Peyer's patch (tissue), 4 donors: Measurements from ENCODE around the gene PBX1. TPM values are rescaled to one million over a fixed set of nuclear protein-coding genes. Genes with fewer than 3 reads are reported as not detected.

Experiments
- DNase-seq, 3 donors: peaks; one replicate each; pipeline ENCODE4 v3.0.0-alpha.2; 2017 to 2019
- H3K27ac ChIP-seq, 4 donors: fragments of 200-600 bp; sonication (generic); one replicate each; pipeline ENCODE4 v1.5.1; 2016 to 2019
- H3K27me3 ChIP-seq, 2 donors: fragments of 200-600 bp; sonication (generic); one replicate each; pipeline ENCODE4 v1.5.1; 2019
- H3K36me3 ChIP-seq, 3 donors: fragments of 200-600 bp; sonication (generic); one replicate each; pipeline ENCODE4 v1.5.1; 2016 to 2019
- H3K4me1 ChIP-seq, 4 donors: fragments of 200-600 bp; sonication (generic); one replicate each; pipeline ENCODE4 v1.5.1; 2016 to 2019
- H3K4me3 ChIP-seq, 4 donors: fragments of 200-600 bp; sonication (generic); 1 replicate in 3 of 4; 2 replicates in 1 of 4; pipeline ENCODE4 v1.5.1; 2016 to 2019; ENCODE audit warnings: mild to moderate bottlenecking in 1 of 4
- H3K9me3 ChIP-seq, 4 donors: fragments of 200-600 bp; sonication (generic); one replicate each; pipeline ENCODE4 v1.5.1; 2016 to 2019; ENCODE audit warnings: mild to moderate bottlenecking in 1 of 4
- POLR2A ChIP-seq, 2 donors: fragments of 450-650 bp; IDR thresholded peaks; one replicate each; pipeline ENCODE4 v1.5.1; 2017; ENCODE audit warnings: antibody characterized with exemption in 2 of 2, mild to moderate bottlenecking in 2 of 2, moderate library complexity in 2 of 2
- total RNA-seq, 4 donors: library from RNA; depleted of rRNA; stranded (reverse); fragments of >200 nt; gene quantifications; one replicate each; pipeline ENCODE4 v1.1.0, GENCODE V29; 2016
- TF ChIP-seq, protein P1 (sequence below), 6 experiments: fragments of 450-650 bp in 4 of 6; fragments of 200-600 bp in 2 of 6; sonication (generic) in 1 of 6; IDR thresholded peaks; one replicate each; pipeline ENCODE4 v1.5.1; 2017 to 2019; ENCODE audit warnings: antibody characterized with exemption in 6 of 6, mild to moderate bottlenecking in 3 of 6, moderate library complexity in 1 of 6

The PBX1 gene
- total RNA-seq, 4 donors from 2014 or later, result 20.6 to 57.5 (median 40.4) TPM

GRCh38 chr1:164702216-164702615 lies 143.2 kb downstream of the PBX1 start:
- no peak for DNase-seq
- no peaks in the 10 kb centered on the region for H3K27me3 ChIP-seq
- TF ChIP-seq POLR2A (IDR thresholded peaks at IDR 0.05), result no peak
- TF ChIP-seq, protein P1, sequence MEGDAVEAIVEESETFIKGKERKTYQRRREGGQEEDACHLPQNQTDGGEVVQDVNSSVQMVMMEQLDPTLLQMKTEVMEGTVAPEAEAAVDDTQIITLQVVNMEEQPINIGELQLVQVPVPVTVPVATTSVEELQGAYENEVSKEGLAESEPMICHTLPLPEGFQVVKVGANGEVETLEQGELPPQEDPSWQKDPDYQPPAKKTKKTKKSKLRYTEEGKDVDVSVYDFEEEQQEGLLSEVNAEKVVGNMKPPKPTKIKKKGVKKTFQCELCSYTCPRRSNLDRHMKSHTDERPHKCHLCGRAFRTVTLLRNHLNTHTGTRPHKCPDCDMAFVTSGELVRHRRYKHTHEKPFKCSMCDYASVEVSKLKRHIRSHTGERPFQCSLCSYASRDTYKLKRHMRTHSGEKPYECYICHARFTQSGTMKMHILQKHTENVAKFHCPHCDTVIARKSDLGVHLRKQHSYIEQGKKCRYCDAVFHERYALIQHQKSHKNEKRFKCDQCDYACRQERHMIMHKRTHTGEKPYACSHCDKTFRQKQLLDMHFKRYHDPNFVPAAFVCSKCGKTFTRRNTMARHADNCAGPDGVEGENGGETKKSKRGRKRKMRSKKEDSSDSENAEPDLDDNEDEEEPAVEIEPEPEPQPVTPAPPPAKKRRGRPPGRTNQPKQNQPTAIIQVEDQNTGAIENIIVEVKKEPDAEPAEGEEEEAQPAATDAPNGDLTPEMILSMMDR (IDR thresholded peaks at IDR 0.05), result no peak
- no peak overlapping the region for H3K4me3 ChIP-seq
- no peaks in the 10 kb centered on the region for H3K9me3 ChIP-seq
- no peaks in the 10 kb centered on the region for H3K36me3 ChIP-seq
- no peak overlapping the region for H3K27ac ChIP-seq
- peaks cover 0 to 20% (median 0%) of the 10 kb centered on the region in 4 donors for H3K4me1 ChIP-seq

DNA sequence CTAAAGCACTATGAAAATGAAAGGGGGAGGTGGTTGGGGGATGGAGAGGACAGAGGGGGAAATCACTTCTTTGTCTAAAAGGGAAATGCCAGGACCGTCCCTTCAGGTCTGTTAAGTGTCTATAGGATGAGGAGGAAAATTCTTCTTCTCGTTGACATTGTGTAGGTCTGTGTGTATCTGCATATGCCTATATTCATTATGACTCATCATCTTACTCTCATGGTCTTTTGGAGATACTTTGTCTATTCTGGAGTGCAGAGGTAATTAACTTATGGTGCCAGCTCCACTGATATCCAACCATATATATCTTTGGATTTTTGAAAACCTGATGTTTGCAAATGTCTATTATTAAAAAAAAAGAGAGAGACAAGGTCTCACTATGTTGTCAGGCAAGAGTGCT lies 143.7 kb downstream of the PBX1 start:
- no peak for TF ChIP-seq POLR2A (IDR thresholded peaks at IDR 0.05)
- TF ChIP-seq, protein P1 (IDR thresholded peaks at IDR 0.05), result no peak
- no peaks in the 10 kb centered on the region for H3K36me3 ChIP-seq
- no peaks in the 10 kb centered on the region for H3K9me3 ChIP-seq
- no peak overlapping the region for H3K4me3 ChIP-seq
- no peaks in the 10 kb centered on the region for H3K27me3 ChIP-seq
- H3K4me1 ChIP-seq, result peaks cover 0 to 24% (median 0%) of the 10 kb centered on the region in 4 donors
- DNase-seq, result no peak
- no peak overlapping the region for H3K27ac ChIP-seq

DNA sequence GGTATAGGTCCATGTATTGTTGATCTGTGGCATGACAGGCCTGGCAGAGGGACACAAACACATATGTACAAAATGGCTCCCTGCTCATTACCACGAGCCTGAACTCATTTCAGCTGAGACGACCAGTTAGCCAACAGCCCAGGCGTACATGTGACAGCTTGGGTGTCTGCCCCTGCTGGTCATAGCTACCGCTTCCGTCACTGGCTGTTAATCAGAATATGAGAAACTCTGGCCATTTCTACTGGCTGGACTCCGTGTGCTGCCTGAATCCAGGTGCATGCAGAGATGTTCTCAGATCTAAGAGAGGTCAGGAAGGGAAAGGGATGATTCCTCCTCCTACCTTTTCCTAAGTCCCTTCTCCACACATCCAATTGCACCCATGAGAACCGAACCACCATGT lies 144.5 kb downstream of the PBX1 start:
- H3K27me3 ChIP-seq, result no peaks in the 10 kb centered on the region
- no peaks in the 10 kb centered on the region for H3K9me3 ChIP-seq
- no peaks in the 10 kb centered on the region for H3K36me3 ChIP-seq
- no peak for DNase-seq
- TF ChIP-seq, protein P1 (IDR thresholded peaks at IDR 0.05), result no peak
- peak overlapping the region in 2 of 4 donors; percentile 5 to 28 for H3K27ac ChIP-seq
- peaks cover 0 to 28% (median 0%) of the 10 kb centered on the region in 4 donors for H3K4me1 ChIP-seq
- no peak overlapping the region for H3K4me3 ChIP-seq

GRCh38 chr1:164703960-164704411 lies 145.0 kb downstream of the PBX1 start:
- no peak for DNase-seq
- TF ChIP-seq, protein P1 (IDR thresholded peaks at IDR 0.05), result no peak
- TF ChIP-seq POLR2A (IDR thresholded peaks at IDR 0.05), result no peak
- Histone ChIP-seq H3K36me3 (no peaks in the 10 kb centered on the region), H3K27me3 (no peaks in the 10 kb centered on the region), H3K4me3 (no peak overlapping the region), H3K9me3 (no peaks in the 10 kb centered on the region), H3K27ac (peak overlapping the region in 2 of 4 donors; percentile 5 to 28), H3K4me1 (peaks cover 0 to 32% (median 0%) of the 10 kb centered on the region in 4 donors)

GRCh38 chr1:164704954-164705353 lies 146.0 kb downstream of the PBX1 start:
- TF ChIP-seq POLR2A (IDR thresholded peaks at IDR 0.05), result no peak
- TF ChIP-seq, protein P1 (IDR thresholded peaks at IDR 0.05), result peak in 1 of 6 experiments; percentile 15
- no peak overlapping the region for H3K27ac ChIP-seq
- DNase-seq, result no peak

DNA sequence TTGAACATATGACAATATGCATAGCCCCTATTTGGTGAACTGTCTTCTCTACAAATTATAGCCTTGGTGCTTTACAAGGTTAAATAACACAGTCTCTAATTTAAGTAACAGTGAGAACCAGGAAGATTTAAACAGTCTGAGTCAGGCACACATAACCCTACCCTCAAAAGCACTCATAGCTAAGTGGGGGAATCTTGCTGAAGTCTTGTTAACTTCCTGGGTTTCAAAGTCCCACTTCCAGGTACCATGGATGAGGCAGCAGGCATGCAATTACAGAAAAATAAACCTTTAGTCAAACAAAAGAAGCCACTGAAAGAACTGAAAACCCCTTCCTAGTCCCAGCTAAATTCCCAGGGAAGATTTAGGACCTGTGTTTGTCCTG lies 147.6 kb downstream of the PBX1 start:
- Histone ChIP-seq H3K27me3 (no peaks in the 10 kb centered on the region), H3K9me3 (no peaks in the 10 kb centered on the region), H3K36me3 (no peaks in the 10 kb centered on the region), H3K4me3 (no peak overlapping the region), H3K27ac (peak overlapping the region in 2 of 4 donors; percentile 50 to 62), H3K4me1 (peaks cover 0 to 40% (median under 1%) of the 10 kb centered on the region in 4 donors)
- no peak for TF ChIP-seq POLR2A (IDR thresholded peaks at IDR 0.05)
- DNase-seq, result no peak

More at GRCh38 chr1:164704954-164705353, 146.0 kb downstream of the PBX1 start:
- no peaks in the 10 kb centered on the region for H3K36me3 ChIP-seq
- H3K27me3 ChIP-seq, result no peaks in the 10 kb centered on the region
- H3K4me1 ChIP-seq, result peaks cover 0 to 37% (median 0%) of the 10 kb centered on the region in 4 donors
- no peak overlapping the region for H3K4me3 ChIP-seq
- no peaks in the 10 kb centered on the region for H3K9me3 ChIP-seq
